Suppressor macrophage treated with lipopolysaccharide for 1 hour (primary cell): ENCODE measurements around the gene TBCD.

ENCODE experiments used
- DNase-seq, 3 donors: peaks; one replicate each; pipeline ENCODE4 v3.0.0-alpha.2; 2020 to 2022

TBCD gene

DNA sequence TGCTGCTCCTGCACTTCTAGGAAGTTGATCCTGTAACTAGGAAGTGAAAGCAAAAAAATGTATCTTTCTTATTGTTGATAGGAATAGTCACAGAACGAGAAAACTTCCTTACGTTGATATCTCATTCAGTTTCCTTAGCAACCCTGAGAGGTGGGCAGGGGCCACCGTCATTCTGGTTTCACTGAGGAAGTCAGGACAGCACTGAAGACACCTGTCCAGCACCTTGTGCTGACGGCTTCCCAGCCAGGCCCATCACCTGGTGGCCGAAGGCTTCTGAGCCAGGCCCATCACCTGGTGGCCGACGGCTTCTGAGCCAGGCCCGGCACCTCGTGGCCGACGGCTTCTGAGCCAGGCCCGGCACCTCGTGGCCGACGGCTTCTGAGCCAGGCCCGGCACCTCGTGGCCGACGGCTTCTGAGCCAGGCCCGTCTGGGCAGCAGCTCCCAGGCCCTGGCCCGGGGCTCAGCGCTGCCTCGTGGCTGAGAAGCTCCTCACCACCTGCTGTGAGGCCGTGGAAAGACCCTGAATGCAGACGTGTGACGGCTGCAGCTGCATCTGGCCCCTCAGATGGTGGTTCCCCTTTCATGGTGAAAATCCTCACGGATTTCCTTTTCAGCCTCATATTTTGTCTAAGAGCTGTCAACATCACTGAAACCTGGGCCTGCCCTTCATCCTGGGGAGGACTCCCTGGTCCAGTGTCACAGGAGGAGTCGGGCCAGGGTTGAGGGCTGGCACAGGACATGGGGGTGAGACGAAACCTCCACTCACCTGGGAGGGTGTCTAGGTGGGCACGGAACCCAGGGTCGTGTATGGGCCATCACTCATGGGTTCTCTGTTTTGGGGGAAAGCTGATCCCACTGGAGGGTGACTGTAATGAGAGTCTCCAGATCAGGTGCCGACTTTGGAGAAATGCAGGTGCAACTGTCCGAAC is 121.0 kb downstream of the TBCD start:
- no peak for DNase-seq

DNA sequence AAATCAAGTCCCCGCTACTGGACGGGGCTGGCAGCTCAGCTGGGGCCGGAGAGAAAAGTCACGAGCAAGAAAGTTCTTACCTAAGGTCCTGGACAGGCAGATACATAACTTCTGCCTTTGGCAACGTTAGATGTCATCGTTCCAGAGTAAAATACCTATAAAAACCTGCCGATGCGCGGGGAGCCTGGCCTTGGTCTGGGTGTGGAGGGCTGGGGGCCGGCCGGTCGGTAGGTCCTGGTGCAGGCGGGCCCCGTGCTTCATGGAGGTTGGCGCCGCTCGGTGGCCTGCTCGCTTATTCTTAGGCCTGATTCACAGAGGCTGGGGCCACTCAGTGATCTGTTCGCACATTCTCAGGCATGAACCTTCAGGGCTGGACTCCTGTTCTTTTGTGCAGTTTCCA is 121.7 kb downstream of the TBCD start:
- DNase-seq = no peak

DNA sequence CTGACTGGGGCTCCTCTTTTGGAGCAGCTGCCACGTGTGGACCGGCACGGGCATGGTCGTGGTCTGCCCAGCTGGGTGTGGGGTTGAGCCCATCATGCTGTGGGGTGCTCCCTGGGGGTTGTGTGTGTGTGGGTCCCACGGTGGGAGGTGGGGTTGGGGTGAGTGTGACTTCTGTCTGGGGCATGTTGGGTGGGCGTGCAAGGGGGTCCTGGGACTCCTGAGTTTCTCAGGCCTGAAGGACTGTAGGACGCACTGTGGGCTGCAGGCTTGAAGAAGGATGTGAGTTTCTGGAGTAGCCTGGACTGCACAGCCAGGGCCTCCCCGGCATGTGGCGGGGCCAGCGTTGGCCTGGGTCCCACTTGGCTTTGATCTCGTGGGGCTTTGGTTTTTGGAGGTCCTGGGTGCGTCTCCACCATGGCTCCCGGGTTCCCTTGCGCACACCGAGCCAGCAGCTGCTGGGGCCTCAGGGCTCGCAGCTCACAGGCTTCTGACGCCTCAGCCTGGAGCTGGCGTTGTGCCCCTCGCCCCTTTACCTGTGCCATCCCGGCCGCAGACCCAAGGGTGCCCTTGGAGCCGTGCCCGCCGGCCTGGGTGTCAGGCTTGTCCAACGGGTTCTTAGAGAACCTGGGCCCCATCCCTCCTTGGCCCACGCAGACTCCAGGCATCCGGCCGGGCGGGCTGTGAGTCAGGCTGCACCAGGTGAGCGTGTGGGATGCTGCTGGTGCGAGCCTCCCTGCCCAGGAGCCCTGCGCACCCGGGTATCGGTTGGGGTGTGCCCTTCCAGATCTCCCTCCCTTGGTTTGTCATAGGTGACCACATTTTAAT is 122.4 kb downstream of the TBCD start:
- DNase-seq = no peak

- no peak for DNase-seq
These were observed 123.6 kb downstream of the TBCD start for GRCh38 chr17:82875407-82875856.

DNA sequence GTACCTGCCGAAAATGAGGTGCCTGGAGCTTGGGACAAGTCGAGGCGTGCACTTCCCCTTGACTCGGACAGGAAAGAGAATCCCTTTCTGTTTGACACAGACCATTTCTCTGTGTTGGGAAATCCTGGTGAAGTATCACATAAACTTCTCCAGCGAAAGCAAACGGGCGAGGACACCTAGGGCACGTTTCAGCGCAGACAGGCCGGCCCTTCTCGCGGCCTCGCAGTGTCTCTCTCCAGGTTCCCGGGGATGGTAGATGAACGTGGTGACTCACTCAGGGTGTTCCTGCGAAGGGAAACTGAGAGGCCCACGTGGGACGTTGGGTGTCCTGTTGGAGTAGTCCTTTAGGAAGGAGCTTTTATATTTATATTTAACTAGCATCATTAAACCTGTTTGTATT is 124.3 kb downstream of the TBCD start:
- DNase-seq = peak; percentile 29 to 57 (median 47)

GRCh38 chr17:82876602-82877379 is 124.9 kb downstream of the TBCD start:
- peak; percentile 56 to 65 (median 56) for DNase-seq

GRCh38 chr17:82878527-82878926 is 126.7 kb downstream of the TBCD start:
- peak in 2 of 3 donors; percentile 36 for DNase-seq

GRCh38 chr17:82879241-82879640 is 127.4 kb downstream of the TBCD start:
- DNase-seq = no peak

DNA sequence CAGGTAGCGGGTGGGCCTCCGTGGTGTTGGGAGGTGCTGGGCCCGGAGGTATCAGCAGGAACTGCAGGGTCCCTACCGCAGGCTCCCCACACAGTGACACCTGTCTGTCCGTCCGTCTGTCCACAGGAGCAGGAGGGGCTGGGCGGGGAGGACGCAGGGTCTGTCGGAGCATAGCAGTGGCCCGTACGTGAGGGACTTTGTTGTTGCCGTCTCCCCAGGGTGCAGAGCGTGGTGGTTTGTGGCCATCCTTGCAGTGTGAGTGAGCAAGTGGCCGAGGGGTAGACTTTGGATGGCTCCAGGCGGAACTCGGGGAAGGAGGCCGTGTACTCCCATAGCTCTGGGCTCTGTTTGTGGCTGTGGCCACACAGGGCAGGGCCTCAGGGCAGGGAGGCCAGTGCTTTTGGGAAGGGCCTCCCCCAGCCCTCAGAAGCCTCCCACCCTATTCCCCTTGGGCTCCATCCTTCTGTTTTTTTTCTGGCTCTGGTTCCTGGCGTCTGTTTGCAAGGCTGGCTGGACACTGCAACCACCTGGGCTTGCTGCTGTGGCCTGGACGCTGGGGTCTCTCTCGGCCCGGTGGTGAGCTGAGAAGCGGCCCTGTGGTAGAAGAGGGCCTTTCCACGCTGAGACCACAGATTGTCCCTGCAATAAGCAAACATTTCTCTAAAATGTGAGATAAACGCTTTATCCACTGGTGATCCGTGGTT is 128.9 kb downstream of the TBCD start:
- no peak for DNase-seq

- no peak for DNase-seq
These were observed 129.5 kb downstream of the TBCD start for GRCh38 chr17:82881324-82881823.

DNA sequence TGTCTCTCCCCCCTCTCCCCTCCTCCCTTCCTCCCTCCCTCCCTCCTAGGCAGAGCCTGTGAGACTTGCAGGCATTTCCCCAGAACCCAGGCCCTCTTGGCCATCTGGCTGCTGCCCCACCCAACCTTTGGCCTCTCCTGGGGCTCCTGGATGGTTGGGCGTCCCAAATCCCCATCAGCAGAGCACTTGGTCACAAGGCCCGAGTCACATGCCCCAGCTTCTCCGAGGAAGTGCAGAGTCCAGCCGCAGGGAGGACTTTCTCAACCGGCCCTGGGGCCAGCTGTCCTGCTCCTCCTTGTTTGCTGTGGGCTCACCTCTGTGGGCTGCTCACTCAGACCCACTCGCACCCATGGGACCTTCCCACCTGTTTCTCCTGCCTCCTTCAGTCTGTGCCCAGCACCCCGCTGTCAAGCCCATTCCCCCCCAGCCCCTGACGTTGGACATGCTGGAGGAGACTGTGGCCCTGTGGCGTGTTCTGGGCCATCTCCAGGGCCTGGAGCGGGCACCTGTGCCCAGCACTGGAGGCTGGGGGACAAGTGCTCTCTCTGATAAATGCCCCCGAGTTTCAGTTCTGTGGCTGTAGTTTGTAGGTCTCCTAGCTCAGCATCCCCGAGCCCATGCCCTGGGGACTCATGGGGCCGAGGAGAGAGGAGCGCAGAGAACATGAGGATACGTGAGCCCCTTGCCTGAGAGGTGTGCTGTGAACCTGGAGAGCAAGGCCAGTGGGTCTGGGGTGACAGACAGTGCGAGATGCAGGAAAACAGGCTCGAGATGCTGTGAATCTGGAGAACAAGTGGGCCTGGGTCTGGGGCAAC is 130.2 kb downstream of the TBCD start:
- DNase-seq = peak; percentile 46 to 74 (median 58)

- peak; percentile 26 to 50 (median 36) for DNase-seq
These were observed 131.0 kb downstream of the TBCD start for GRCh38 chr17:82882715-82883418.

- no peak for DNase-seq
These were observed 131.7 kb downstream of the TBCD start for GRCh38 chr17:82883419-82884031.

- DNase-seq = no peak
These were observed 132.6 kb downstream of the TBCD start for GRCh38 chr17:82884341-82884969.

- DNase-seq = no peak
These were observed 133.1 kb downstream of the TBCD start for GRCh38 chr17:82884970-82885353.

DNA sequence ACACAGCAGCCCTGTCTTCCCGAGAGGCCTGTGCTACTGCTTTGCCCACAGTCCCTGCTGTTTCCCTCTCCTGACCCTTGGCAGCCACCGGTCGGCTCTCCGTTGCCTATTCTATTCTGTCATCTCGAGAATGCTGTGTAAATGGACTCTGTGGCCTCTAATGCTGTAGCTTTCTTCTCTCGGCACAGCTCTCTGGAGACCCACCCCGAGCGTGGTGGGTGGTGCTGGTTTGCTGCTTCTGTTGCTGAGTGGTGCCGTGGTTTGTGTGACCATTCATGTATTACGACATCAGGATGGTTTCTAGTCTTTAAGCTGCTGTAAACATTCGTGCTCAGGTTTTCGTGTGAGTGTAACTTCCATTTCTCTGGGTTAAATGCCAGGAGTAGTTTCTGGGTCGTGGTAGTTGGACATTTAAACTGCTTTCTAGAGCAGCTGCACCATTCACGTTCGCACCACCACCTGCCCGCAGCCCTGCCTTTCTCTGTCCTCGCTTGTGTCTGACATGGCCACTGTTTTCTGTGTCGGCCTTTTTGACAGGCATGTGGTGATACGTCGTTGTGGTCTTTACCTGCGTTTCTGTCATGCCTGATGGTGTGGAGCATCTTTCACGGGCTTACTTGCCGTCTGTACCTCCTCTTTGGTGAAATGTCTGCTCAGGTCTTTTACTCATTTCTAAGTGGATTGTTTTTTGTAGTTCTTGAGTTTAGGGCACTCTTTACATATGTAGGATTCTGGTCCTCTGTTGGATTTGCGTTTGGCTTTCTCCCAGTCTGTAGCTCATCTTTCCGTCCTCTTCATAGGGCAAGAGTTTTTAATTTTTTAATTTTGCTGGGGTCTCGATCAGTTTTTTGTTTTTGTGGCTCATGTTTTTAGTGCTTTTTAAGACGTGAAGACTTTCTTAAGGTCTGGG is 135.6 kb downstream of the TBCD start:
- DNase-seq = peak in 1 of 3 donors; percentile 47

- DNase-seq = no peak
These were observed 137.0 kb downstream of the TBCD start for GRCh38 chr17:82888583-82889495.
